ENCODE results near the gene SHOC2.

SHOC2 gene

DNA sequence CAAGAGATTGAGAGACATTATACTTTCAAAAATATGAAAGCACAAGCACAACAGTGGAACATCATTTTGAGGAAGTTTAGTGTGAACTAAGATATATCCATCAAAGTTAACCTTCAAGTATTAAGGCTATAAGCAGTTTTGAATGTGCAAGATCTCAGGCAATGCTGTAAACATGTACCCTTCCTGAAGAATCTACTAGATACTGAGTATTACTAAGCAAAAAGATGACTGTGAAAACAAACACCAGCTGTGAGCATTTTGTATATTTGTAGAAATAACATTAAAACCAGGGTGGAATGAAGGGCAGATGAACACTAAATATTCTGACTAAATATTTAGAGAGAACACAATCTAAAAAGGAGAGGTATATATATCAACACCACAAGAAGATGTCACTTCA lies 116.1 kb downstream of the SHOC2 start:
- Histone ChIP-seq H3K36me3 (replicated peaks) (no peaks in the 10 kb centered on the region; the same call in 1 of the 2 replicates), H3K27me3 (ENCODE audit: low read depth) (no peaks in the 10 kb centered on the region), H3K4me3 (no peak overlapping the region), H3K9me3 (no peaks in the 10 kb centered on the region; the same call in 1 of the 2 replicates), H3K4me1 (no peaks in the 10 kb centered on the region)
- DNase-seq (ENCODE audit: low spot score in 2 of 2), result no peak
- in situ Hi-C loops (cut with MboI; ENCODE audit: low sequenced_read_pairs), result no loop called here

DNA sequence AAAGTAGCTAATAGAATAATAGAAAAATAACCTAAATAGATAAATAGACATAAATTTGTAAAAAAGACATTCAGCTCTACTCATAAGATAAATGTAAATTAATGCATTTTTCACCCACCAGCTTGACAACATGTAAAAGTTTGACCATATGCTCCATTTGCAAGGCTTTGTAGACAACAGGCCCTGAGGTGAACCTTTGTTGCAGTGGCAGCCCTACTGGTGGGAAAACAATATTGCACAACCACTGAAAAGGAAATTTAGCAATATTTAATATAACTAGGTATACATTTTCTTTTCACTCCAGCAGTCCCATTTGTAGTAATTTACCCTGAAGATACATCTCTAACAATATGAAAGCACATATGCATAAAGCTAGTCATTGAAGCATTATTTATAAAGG lies 118.5 kb downstream of the SHOC2 start:
- no peak for DNase-seq (ENCODE audit: low spot score in 2 of 2)
- no peak overlapping the region for H3K4me3 ChIP-seq
- no peaks in the 10 kb centered on the region; the same call in 1 of the 2 replicates for H3K36me3 ChIP-seq (replicated peaks)
- in situ Hi-C loops (cut with MboI; ENCODE audit: low sequenced_read_pairs), result no loop called here
- no peaks in the 10 kb centered on the region; the same call in 1 of the 2 replicates for H3K9me3 ChIP-seq
- no peaks in the 10 kb centered on the region for H3K27me3 ChIP-seq (ENCODE audit: low read depth)
- no peaks in the 10 kb centered on the region for H3K4me1 ChIP-seq

DNA sequence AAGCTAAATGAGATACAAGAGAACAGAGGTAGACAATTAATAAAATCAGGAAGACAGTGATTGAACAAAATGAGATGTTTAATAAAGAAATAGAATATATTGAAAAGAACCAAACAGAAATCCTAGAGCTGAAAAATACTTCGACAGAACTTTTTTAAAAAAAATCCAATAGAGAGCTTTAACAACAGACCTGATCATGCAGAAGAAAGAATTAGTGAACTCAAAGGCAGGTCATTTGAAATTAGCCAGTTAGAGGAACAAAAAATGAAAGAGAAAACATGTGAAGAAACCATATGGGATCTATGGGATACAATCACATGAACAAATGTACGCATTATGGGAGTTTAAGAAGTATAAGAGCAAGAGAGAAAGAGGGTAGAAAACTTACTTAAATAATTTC lies 120.1 kb downstream of the SHOC2 start:
- in situ Hi-C loops (cut with MboI; ENCODE audit: low sequenced_read_pairs), result no loop called here
- no peaks in the 10 kb centered on the region for H3K9me3 ChIP-seq
- H3K36me3 ChIP-seq (replicated peaks), result no peaks in the 10 kb centered on the region; the same call in 1 of the 2 replicates
- H3K4me1 ChIP-seq, result no peaks in the 10 kb centered on the region
- no peaks in the 10 kb centered on the region for H3K27me3 ChIP-seq (ENCODE audit: low read depth)
- no peak for DNase-seq (ENCODE audit: low spot score in 2 of 2)
- no peak overlapping the region for H3K4me3 ChIP-seq

DNA sequence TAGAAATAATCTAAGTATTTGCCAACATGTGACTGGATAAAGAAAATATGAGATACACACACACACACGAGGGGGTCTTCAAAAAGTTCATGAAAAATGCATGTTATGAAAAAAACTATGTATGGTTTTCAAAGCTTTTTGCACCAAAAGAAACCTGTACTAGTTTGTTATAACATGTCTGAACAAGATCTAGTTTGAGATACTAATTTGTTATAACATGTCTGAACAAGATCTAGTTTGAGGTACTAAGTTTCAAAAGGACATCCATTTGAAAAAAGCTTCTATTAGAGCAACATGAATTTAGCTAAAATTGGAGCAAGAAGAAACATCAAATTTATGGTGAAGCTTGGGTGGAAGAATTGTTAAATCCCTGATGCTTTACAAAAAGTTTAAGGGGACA lies 137.6 kb downstream of the SHOC2 start:
- no peak overlapping the region for H3K4me3 ChIP-seq
- H3K4me1 ChIP-seq, result no peaks in the 10 kb centered on the region
- H3K27me3 ChIP-seq (ENCODE audit: low read depth), result no peaks in the 10 kb centered on the region
- H3K36me3 ChIP-seq (replicated peaks), result no peaks in the 10 kb centered on the region
- in situ Hi-C loops (cut with MboI; ENCODE audit: low sequenced_read_pairs), result no loop called here
- no peak for DNase-seq (ENCODE audit: low spot score in 2 of 2)
- H3K9me3 ChIP-seq, result no peaks in the 10 kb centered on the region
